ENCODE data around the gene CREB1. TPM values are rescaled to one million over a fixed set of nuclear protein-coding genes. Genes with fewer than 3 reads are reported as not detected.

CREB1 gene
- total and polyA plus RNA-seq, 9 of the 15 experiments (the other 6 are each of a cell fraction or from before 2014, with no cell fraction given) = 8.9 to 51.3 (median 19.5) TPM

- no peak for TF ChIP-seq AFF1 (IDR thresholded peaks at IDR 0.05; ENCODE audit: low read depth in 1 of 2, partially characterized antibody in 2 of 2)
- no peak for TF ChIP-seq HEY1 (CRISPR knock-in tag; IDR thresholded peaks at IDR 0.05; ENCODE audit: borderline replicate concordance)
- TF ChIP-seq ZC3H11A (IDR thresholded peaks at IDR 0.05; ENCODE audit: low read depth, low read length) = no peak
- TF ChIP-seq MNT (conservative IDR thresholded peaks at IDR 0.05) = no peak
- TF ChIP-seq MAFG (tag; conservative IDR thresholded peaks at IDR 0.05) = peak; percentile 85
- no peak for TF ChIP-seq ETV5 (CRISPR knock-in tag; IDR thresholded peaks at IDR 0.05; ENCODE audit: low read depth)
- no peak for TF ChIP-seq USF1 (CRISPR knock-in tag; IDR thresholded peaks at IDR 0.05)
- TF ChIP-seq USF2 (CRISPR knock-in tag; IDR thresholded peaks at IDR 0.05) = no peak
- TF ChIP-seq C11orf30 (IDR thresholded peaks at IDR 0.05; ENCODE audit: low read depth) = peak; percentile 92
- TF ChIP-seq ZNF133 (CRISPR knock-in tag; IDR thresholded peaks at IDR 0.05) = no peak
- TF ChIP-seq SAFB2 (IDR thresholded peaks at IDR 0.05; ENCODE audit: borderline replicate concordance, low read depth, low read length, severe bottlenecking) = no peak
- no peak for TF ChIP-seq ARID2 (IDR thresholded peaks at IDR 0.05)
- TF ChIP-seq ARID1B (IDR thresholded peaks at IDR 0.05) = peak; percentile 22; the same call in 1 of the 2 replicates
- TF ChIP-seq THRB (CRISPR knock-in tag; conservative IDR thresholded peaks at IDR 0.05) = no peak
- TF ChIP-seq MAFF (IDR thresholded peaks at IDR 0.05; ENCODE audit: low read length) = peak; percentile 75
- TF ChIP-seq ILF3 (IDR thresholded peaks at IDR 0.05; ENCODE audit: borderline replicate concordance) = no peak
- TF ChIP-seq ZNF197 (CRISPR knock-in tag; IDR thresholded peaks at IDR 0.05; ENCODE audit: low read depth) = no peak
- TF ChIP-seq ZNF316 (IDR thresholded peaks at IDR 0.05) = peak; percentile 94
- no peak for TF ChIP-seq NCOA1 (IDR thresholded peaks at IDR 0.05; ENCODE audit: low read depth)
- TF ChIP-seq DPF2 (IDR thresholded peaks at IDR 0.05) = 0 out of 2 replicates have a peak, but pooled peaks have one; percentile 17
- TF ChIP-seq PTTG1 (tag; IDR thresholded peaks at IDR 0.05; ENCODE audit: low read depth) = no peak
- no peak for TF ChIP-seq HDAC2 (IDR thresholded peaks at IDR 0.05)
- TF ChIP-seq POLR2B (IDR thresholded peaks at IDR 0.05; ENCODE audit: low read depth, partially characterized antibody) = no peak
Observed at GRCh38 chr2:207571370-207571769, 41.6 kb downstream of the CREB1 start (continued).

Measured in K562 (cell line).